NOMO-1 treated with DMSO at 0.1 percent for 48 hours (cell line): ENCODE results near the gene P2RX1.

Source experiments
- DNase-seq: peaks from one replicate; lab custom pipeline; 2025; ENCODE audit not compliant: unreplicated experiment; lab: John Stamatoyannopoulos, UW

Gene P2RX1

DNA sequence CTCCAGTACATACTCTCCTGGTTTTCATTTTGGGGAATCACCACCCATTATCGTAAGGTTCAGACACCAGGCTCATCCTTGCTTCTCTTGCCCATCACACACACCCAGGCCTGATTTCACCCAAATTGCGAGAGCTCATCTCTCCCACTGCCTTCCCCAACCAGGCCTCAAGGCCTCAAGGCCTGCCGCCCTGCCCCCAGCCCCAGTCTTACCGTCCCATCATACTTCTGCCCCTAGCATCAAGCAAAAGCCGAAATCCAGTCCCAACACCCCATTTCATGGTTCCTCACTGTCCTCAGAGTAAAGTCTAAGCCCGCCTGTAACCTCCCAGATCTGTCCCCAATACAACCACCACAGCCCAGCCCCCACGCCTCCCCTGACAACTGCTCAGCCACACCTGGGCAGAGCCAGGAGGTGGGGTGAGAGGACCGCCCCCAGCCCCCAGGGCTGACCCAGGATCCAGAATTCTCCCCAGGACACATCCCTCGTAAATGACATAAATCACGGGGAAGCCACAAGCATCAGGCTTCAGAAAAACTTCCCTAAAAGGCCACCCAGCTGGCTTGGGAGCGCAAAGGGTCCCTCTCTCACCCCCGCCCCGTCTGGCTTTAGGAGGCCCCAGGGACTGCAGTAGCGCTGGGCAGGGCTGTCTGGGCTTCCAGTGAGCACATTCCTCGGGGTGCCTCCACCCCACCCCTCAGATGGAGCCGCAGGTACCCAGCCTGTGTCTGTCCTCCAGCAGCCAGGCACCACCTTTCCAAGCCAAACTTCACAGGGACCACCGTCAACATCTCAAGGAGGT lies 9.6 kb upstream of the P2RX1 start:
- no peak for DNase-seq

DNA sequence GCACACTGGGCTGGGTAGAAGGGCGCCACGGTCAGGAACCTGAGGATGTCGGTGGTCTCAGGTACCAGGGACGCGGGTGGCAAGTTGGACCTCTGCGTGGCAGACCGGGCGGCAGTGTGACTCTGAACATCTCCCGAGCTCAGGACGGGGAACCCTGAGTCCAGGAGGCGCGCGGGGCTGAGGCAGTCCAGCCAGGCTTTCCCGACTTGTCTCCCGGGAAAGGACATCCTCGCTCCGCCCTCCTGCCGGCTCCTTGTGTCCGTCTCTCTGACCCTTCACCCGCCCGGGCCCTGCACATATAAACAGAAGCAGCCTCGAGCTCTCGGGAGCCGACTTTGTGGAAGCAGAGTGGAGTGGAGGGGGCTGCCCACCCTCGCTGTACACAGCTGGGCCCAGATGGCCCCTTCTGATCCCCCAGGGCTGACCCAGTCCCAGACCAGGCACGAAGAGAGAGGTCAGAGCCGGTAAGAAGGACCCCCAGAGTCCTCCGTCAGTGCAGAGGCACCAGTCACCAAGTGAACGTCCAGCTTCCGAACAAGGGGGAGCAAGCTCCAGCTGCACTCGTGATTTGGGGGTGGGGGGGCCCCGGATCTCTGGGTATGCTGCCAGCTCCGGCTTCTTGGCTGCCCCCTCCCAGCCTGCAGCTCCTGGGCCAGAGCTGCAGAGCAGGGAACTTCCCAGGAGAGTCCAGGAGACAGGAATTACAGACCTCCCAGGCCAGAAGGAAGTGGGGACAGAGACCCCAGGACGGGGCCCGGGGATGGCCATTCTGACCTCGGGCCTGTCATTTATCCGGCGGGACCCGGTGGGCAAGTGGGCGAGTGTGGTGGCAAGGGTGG lies 8.5 kb upstream of the P2RX1 start:
- no peak for DNase-seq

DNA sequence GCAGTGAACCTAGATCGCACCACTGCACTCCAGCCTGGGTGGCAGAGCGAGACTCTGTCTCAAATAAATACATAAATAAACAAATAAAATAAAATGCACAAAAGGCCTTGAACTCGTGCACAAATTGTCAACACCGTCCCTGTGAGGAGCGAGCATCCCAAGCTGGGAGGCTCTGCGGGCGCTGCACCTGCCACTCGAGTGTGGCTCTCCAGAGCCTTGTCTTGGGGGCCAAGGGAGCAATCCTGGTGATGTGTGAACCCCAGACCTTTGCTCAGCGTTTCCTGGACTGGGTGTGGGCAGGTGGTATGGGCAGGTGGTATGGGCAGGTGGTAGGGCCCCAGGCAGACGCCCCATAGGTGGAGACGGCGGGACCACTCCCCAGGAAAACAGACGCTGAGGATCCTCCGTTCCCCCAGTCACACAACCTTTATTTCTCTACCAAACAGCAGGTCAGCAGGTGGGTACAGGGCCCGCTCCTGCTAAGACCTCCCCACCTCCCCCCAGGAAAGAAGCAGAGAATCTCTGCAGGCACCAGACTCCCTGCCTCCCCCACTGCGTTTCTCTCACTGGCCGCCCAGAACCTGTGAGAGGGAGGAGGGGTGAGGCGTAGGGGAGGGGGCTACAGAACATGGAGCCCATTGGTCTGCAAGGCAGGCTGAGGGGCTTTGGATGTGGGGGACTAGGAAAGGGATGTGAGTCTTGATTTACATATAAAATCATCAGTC lies 7.4 kb upstream of the P2RX1 start:
- DNase-seq, result no peak

DNA sequence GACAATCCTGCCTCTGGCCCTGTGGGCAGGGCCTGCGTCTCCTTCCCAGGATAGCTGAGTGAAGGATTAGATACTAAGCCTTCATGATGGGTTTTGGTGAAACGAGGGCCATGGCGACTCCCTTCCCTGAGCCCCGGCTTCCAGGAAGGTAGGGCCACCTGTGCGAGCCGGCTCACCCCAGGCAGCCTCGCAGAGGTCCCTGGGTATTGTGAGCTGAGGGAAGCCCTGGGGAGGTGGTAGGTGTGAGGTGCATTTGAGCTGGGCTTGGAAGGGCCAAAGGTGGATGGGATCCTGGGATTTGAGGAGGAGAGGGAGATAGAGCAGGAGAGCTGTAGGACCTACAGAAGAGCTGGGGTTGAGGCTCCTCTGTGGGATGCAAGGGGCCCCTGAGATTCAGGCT lies 6.5 kb upstream of the P2RX1 start:
- no peak for DNase-seq

DNA sequence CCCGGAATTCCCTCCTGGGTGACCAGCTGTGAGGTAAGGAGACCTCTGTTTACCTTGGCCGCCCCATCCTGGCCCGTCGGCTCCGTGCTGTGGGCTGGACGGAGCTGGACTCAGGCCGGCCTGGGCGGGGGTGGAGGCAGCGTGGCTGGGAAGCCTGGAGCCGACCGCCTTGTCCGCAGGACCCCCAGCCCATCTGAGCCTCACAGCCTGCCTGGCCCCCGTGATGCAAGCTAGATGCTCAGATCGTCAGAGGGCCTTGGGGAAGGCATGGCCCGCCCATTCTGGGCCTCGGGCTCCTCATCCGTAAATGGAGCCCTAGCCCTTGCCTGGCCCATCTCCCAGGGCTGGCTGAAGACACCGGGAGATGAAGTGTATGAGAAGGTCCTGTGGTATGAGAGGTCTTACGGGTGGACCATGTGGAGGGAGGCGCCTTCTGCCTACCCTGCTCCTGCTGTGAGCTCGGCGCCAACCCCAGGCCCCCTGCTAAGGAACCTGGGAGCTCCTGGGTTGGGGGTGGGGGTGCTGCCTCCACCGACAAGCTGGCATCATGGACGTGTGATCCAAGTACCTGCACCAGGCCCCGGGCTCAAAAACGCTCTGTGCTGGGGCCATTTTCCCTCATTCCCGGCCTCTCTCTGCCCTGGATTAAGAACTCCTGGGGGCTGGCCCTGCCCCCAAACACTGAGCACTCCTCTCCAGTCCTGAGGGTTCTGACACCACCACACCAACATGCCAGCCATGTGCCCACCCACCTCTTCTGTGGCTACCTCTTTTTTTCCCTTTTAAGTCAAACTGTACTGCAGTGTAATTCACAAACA lies 5.4 kb upstream of the P2RX1 start:
- no peak for DNase-seq

DNA sequence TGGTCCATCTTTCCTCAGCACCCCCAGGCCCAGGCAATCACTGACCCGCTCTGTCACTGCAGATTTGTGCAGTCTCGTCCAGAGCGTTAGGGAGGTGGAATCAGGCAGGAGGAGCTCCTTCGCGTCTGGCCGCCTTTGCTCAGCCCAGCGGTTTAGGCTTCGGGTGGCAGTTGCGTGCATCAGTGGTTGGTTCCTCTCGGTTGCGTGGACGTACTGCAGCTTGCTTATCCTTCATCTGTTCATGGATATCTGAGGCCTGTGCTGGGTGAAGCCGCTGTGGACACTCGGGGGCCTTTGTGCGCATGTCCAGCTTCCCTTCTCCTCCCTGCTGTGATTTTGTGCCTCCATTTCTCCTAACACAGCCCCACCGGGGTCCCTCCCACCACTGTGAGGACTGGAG lies 4.7 kb upstream of the P2RX1 start:
- peak; percentile 28 for DNase-seq

DNA sequence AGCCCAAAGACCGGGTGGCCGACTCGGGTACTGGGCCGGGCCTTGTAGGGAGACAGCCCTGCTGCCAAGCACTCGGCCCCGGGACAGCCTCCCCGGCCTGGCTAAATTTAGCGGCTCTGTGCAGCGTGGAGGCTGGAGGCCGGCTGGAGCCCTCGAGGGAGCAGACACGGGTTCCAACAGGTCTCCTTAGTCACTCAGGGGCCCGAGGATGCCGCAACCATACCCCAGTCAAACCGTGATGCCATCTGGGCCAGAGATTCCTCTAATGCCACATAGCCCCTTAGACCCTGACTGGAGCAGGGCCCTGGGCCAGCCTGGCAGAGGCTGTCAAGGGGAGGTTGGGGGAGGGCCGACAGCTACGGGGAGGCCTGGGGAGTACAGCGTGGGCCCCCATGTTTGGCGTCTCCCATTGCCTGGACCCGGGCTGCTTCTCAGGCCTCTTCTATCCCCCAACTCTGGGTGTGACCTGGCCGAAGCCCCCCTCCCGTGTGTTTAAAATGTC lies 2.9 kb upstream of the P2RX1 start:
- no peak for DNase-seq

DNA sequence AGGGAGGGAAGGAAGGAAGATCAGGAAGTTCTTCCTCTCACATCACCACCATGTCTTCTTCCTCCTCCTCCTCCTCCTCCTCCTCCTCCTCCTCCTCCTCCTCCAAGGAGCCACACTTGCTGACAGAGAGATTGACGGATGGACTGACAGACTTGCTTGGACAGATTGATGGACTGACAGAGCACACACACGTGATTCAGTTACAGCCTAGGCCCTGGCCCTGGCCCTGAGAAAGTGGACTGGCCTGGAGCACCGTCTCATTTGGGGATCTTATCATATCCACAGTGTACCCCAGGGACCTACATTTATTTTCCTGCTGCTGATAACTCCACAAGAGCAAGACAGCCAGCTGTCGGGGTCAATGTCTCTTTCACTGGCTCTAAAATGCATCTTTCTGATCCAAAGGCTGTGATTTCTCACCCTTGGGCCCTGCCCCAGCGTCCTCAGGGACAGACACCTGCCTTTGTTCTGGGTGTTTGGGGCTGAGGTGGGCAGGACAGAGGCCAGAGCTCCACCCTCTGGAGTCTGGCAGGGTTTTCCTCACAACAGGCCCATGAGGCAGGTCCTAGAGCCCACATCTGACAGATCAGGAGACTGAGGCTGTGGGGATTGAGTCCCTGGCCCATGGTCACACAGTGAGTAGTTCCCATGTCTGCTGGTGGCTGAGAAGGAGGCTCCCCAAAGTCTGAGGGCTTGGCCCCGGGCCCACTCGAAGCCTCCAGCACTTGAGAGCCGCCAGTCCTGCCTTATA lies 2.3 kb upstream of the P2RX1 start:
- no peak for DNase-seq

DNA sequence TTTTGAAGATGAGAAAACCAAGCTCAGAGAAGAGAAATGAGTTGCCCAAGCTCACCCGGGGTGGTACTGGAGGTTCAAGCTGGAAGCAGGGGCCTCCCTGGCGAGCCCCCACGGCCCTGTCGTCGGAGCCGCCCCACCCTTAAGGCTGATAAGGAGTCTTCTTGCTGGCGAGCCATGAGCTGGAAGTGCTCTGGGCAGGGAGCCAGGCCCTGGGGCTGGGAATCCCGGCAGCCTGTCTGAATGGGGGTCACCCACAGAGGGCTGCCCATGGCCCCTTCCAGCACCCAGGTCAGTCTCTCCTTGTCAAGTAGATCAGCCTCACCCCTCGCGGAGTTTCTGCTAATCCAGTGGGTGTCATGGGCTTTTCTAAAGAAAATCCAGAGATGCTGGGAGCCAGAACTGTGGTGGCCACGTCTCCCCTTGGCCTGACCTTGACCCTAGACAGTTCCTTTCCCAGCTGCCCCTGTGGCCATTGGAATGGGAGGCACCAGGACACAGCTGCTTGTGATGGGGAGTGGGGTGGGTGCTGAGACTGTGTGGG lies 1.2 kb upstream of the P2RX1 start:
- DNase-seq, result peak; percentile 51

DNA sequence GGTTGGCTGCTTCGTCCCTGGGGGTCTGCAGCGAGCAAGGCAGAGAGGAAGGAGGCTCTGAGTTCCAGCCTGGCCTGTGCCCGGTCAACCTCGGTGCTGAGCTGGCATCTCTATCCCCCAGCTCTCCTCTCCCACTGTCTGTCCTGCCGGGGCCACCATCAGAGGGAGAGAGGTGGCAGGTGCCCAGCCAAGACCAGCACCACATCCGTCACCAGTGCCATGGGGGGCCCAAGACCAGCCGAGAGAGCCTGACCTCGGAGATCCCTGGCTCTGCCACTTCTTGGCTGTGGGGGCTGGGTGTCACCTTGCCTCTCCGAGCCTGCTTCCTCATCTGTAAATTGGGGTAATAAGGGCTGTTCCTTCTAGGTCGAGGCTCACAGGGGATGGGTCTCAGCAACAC lies 560 bp upstream of the P2RX1 start:
- DNase-seq, result peak; percentile 66

DNA sequence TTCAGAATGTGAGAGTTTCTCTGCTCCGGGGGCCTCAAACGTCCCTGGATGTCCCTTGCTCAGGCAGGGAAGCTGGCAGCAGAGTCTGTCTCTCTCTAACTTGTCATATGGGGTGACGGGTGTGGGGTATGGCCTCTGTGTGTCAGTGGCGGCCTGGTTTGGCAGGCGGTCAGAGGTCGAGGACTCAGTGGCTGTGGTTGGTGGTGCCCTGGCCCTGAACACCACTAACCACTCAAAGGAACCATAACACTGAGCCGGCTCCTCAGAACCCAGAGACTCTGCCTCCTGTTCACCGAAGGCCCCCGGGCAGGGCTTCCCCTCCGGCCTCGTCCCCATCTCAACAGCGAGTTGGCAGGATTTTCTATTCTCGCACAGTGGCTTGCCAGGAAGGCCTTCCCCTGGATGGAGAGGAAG lies 677 bp downstream of the P2RX1 start:
- no peak for DNase-seq

DNA sequence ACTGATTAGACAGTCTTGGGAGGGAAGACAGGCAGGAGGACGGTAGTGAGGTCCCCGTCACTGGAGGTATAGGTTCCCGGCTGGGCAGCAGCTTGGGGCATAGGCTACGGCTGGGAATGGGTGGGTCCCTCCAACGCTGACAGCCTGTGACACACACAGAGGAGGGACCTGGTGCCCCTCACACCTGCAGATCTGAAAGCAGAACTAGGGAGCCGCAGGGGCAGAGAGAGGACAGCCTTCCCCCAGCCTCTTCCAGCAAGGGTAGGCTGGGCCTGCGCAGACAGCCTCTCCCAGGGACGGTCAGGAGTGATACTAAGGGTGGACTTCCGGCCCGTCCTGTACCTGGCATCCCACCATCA lies 2.0 kb downstream of the P2RX1 start:
- DNase-seq, result peak; percentile 71

DNA sequence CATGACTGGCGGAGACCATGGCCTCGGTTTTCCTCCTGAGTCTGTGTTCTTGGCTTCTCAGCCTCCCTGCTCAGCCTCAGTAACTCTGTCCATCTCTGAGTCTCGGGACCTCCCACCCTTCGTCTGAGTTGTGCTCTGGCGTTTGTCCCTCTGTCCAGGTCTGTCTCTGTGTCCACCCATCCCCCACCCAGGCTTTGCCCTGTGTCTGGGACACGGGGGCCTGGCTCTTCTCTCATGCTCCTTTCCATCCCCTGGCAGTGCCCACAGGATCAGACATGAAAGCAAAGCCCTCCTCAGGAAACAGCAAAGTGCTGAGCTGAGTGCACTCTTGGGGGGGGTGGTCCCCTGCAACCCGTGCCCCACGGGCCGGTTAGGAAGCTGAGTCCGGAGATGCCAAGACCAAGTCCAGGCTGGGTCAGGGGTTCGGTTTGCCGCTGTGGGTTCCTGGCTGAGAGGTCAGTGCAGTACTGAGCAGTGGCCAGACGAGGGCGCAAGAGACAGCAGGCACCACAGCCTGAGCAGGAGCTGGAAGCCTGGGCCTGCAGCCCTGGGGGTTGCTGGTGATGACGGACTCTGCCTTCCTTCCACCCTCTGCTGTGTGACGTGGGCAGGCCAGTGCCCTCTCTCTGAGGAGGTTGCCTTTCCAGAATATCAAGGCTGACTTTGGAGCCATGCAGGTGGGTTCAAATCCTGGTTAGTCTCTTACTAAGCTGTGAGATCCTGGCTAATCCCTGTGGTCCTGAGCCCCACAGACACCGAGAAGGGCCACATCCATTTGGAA lies 2.5 kb downstream of the P2RX1 start:
- DNase-seq, result peak; percentile 82

DNA sequence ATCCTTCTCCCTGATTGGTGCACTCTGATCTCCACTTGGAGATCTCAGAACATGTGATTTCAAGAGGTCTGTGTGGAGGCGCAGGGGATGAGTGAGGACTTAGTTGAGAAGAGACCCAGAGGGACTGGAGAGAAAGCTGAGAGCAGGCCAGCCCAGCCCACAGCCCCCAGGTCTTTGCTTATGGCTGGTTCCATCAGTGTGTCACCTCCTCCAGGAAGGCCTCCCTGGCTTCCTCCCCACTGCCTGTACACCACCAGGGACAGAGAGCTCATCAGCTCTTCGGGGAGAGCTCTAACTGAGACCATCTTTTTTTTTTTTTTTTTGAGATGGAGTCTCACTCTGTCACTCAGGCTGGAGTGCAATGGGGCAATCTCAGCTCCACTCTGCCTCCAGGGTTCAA lies 3.4 kb downstream of the P2RX1 start:
- no peak for DNase-seq

DNA sequence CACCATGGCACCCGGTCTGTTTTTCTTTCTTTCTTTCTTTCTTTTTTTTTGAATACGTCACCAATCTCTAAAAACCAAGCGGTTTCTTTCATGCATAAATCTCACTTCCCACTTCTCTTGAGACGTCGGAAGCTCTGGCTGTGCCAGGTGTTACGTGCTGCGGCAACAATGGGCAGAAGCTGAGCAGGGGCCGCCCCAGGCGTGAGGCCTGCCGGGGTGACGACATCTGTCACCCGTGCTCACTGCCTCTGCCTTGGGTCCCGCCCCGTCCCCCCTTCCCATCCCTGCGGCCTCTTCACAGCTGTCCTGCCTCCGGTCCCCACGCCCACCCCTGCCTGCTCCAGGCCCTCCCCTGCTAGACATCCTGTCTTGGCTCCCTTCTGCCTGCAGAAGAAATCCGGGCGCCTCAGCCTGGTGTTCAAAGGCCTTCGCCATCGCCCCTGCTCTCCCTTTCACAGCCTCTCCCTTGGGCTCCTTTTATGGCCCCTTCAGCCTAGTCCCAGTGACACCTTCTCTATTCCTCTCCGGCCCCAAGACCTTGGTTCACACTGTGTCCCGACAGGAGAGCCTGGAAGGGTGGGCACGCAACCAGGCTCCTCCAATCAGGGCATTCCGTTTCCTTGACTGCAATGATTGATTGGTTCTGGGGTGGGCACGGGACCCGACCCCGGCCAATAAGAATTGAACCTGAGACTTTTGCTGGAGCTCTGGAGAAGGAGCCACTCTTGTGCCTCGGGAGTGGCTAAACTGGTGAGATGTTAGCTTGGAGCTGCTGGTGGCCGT lies 4.8 kb downstream of the P2RX1 start:
- DNase-seq, result peak; percentile 88

DNA sequence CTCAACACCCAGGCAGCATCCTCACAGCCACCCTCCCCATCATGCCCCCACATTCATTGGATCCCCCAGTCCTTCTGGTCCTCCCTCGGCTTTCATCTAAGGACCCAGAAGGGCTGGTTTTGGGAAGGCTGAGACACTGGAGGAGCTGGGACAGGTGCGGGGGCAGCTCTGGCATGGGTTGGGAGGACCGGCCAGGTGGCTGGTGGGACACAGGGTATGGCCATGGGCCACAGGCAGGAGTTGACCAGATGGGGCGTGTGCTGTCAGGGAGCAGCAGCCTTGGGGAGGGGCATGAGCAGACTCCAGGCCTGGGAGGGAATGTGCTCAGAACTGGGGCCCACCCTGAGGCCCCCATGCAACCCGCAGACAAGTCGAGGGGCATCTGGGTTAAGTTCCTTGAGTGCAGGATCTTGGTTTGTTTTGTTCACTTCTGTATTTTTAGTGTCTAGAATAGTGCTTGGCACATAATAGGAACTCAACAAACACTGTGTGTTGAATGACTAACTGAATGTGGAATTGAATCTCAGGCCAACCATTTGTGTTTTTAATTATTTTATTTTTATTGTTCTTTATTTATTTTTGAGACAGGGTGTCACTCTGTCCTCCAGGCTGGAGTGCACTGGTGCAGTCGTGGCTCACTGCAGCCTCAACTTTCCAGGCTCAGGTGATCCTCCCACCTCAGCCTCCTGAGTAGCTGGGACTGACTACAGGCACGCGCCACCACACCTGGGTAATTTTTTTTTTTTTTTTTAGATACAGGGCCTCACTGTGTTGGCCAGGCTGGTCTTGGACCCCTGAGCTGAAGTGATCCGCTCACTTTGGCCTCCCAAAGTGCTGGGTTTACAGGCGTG lies 5.6 kb downstream of the P2RX1 start:
- DNase-seq, result no peak

DNA sequence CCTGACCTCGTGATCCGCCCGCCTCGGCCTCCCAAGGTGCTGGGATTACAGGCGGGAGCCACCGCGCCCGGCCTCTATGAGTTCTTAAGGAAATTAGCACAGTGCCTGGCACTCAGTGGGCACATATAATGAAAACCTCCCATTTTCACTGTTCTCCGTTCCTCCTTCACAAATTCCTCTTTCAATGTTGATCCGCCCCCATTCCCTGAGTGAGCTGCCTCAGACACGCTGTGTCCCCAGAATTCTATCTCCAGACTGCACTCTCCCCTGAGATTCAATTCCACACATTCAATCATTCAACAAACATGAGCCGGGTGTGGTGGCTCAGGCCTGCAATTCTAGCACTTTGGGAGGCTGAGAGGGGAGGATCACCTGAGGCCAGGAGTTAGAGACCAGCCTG lies 7.0 kb downstream of the P2RX1 start:
- no peak for DNase-seq
